Esophagus squamous epithelium (tissue), 4 donors: ENCODE data around the gene AFG3L2.

ENCODE experiments used
- CTCF ChIP-seq, 6 experiments: fragments of 450-650 bp in 4 of 6; fragments of 200-600 bp in 2 of 6; sonication (generic) in 2 of 6; IDR thresholded peaks; one replicate each; pipeline ENCODE4 v1.5.1; 2016 to 2019; ENCODE audit warnings: antibody characterized with exemption in 6 of 6, mild to moderate bottlenecking in 4 of 6, moderate library complexity in 4 of 6
- POLR2A ChIP-seq, 4 donors: fragments of 450-650 bp; IDR thresholded peaks; one replicate each; pipeline ENCODE4 v1.6.1; 2017; ENCODE audit warnings: antibody characterized with exemption in 4 of 4, mild to moderate bottlenecking in 4 of 4, moderate library complexity in 3 of 4

DNA sequence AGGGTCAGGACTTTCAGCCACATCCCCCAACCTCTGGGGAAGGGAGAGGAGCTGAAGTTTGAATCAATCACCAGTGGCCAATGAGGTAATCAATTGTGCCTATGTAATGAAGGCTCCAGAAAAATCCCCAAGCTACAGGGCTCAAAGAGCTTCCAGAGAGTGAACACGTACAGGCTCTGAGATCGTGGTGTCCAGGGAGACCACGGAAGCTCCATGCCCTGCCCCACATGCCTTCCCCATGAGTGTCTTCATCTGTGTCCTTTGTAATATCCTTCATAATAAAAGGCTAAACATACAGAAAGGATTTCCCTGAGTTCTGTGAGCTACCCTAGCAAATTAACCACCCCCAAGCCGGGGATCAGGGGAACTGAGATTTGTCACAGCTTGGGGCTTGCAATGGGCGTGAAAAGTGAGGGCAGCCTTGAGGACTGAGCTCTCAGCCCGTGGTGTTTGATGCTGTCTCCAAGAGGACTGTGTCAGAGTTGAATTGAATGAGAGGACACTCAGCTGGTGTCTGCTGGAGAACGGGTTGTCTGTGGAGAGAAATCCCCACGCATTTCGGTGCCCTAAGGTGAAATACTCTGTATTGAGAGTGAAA is 94.5 kb downstream of the AFG3L2 start:
- TF ChIP-seq CTCF (IDR thresholded peaks at IDR 0.05): no peak
- no peak for TF ChIP-seq POLR2A (IDR thresholded peaks at IDR 0.05)
